ENCODE results near the gene DIPK1B.

Gene DIPK1B

DNA sequence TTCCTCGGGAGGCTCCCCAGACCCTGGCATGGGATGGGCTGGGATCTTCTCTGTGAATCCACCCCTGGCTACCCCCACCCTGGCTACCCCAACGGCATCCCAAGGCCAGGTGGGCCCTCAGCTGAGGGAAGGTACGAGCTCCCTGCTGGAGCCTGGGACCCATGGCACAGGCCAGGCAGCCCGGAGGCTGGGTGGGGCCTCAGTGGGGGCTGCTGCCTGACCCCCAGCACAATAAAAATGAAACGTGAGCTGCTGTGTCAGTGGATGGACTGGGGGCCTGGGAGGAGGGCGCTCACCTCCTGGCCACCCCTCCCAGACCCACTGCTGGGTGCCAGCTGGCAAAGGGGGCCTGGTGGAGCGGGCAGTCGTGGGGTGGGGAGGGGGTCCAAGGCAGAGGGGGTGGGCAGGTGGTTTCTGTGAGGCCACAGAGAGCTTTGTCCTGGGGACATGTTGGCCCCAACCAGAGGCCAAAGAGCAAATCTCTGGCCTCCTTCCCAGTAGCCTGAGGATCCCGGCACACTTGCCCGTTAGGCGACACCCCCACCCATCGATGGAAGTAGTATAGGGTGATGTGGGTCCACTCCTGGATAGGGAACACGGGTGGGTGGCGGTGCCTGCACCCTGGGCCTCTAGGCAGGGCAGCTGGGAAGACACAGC lies 39.8 kb upstream of the DIPK1B start:
- Histone ChIP-seq H2BK120ac (ENCODE audit: low read depth, low read length) (peak overlapping the region; percentile 67), H2BK5ac (ENCODE audit: low read length) (no peak overlapping the region), H3K4me1 (ENCODE audit: control insufficient read depth in 2 of 2, insufficient read depth in 1 of 2, low read depth in 1 of 2, low read length in 2 of 2) (peaks cover 2 to 14% of the 10 kb centered on the region in 2 donors), H3K9ac (ENCODE audit: low read depth, low read length, poor library complexity) (no peak overlapping the region), H2AK5ac (ENCODE audit: low read depth, low read length) (no peak overlapping the region), H3K4me3 (ENCODE audit: low read length in 2 of 2) (no peak overlapping the region), H2AFZ (ENCODE audit: low read length) (no peak overlapping the region), H3K36me3 (replicated peaks in 1 of 2; ENCODE audit: control insufficient read depth in 2 of 2, insufficient read depth in 2 of 2, low read length in 2 of 2) (no peaks in the 10 kb centered on the region), H2BK12ac (ENCODE audit: low read length) (no peak overlapping the region), H3K27ac (replicated peaks; ENCODE audit: low read length) (no peak overlapping the region), H3K18ac (ENCODE audit: low read length) (peak overlapping the region; percentile 11), H3K4me2 (ENCODE audit: insufficient read depth, low read length, poor library complexity, severe bottlenecking) (no peak overlapping the region), H3K23ac (ENCODE audit: low read depth, low read length, poor library complexity) (no peak overlapping the region), H3K14ac (ENCODE audit: low read length) (no peak overlapping the region), H3K27me3 (ENCODE audit: control insufficient read depth in 3 of 3, insufficient read depth in 3 of 3, low read depth in 1 of 3, low read length in 3 of 3) (no peaks in the 10 kb centered on the region), H4K91ac (ENCODE audit: low read depth, low read length, poor library complexity) (no peak overlapping the region), H3K4ac (ENCODE audit: low read length) (no peak overlapping the region), H2BK15ac (ENCODE audit: low read length) (no peak overlapping the region), H3K9me3 (replicated peaks in 1 of 2; ENCODE audit: control insufficient read depth in 2 of 2, insufficient read depth in 1 of 2, low read depth in 1 of 2, low read length in 2 of 2) (no peaks in the 10 kb centered on the region), H3K79me1 (ENCODE audit: low read depth, low read length) (no peaks in the 10 kb centered on the region), H4K8ac (ENCODE audit: low read depth, low read length) (no peak overlapping the region)
- no peak for DNase-seq (ENCODE audit: low spot score)
- WGBS, 2 donors (ENCODE audit: extremely low coverage in 2 of 2, insufficient read length in 2 of 2, insufficient replicate concordance in 1 of 2) = no CpG with 5 or more reads among the region's 14 CpGs

DNA sequence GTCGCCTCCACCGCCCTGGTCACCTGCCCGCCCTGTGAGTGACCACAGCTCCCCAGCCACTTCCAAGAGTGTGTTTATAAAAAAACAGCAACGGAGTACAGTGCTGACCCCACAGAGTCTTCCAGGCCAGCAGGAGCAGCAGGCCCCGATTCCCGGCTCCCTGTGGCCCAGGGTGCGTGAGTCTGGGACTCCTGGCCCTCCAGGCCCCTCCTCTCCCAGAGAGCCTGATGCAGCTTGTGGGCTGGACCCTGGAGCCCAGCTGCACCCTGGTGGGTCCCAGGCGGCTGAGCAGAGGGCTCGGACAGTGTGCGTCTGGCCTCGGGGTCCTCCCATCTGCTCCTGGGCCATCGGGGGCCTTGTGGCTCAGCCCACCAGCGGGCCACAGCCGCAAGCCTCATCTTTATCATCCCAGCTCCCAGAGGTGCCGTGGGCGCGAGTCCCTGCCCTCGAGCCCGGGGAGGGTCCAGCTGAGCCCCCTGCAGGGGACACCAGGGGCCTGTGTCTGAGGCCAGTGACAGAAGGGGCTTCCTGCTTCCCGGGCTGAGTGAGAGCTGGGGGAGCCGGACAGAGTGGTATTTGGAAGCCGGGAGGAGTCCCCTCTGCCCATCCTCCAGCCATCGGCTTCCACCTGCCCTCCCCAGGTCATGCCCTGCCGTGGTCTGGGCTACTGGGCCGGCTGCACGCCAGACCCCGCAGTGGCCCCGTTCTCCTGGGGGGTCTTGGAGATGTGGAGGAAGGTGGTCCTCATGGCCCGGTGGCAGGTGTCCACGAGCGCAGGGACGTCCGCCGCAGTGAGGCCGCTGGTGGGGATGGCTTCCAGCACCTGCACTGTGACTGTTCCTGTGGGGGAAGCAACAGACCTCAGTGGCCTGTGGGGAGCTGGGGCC lies 39.0 kb upstream of the DIPK1B start:
- Histone ChIP-seq H3K23ac (ENCODE audit: low read depth, low read length, poor library complexity) (peak overlapping the region; percentile 85), H3K4me3 (ENCODE audit: low read length in 2 of 2) (no peak overlapping the region), H3K36me3 (replicated peaks in 1 of 2; ENCODE audit: control insufficient read depth in 2 of 2, insufficient read depth in 2 of 2, low read length in 2 of 2) (no peaks in the 10 kb centered on the region), H2BK15ac (ENCODE audit: low read length) (peak overlapping the region; percentile 26), H4K91ac (ENCODE audit: low read depth, low read length, poor library complexity) (no peak overlapping the region), H3K9me3 (replicated peaks in 1 of 2; ENCODE audit: control insufficient read depth in 2 of 2, insufficient read depth in 1 of 2, low read depth in 1 of 2, low read length in 2 of 2) (no peaks in the 10 kb centered on the region), H4K8ac (ENCODE audit: low read depth, low read length) (no peak overlapping the region), H3K4me2 (ENCODE audit: insufficient read depth, low read length, poor library complexity, severe bottlenecking) (no peak overlapping the region), H3K27ac (replicated peaks; ENCODE audit: low read length) (no peak overlapping the region), H2AFZ (ENCODE audit: low read length) (no peak overlapping the region), H3K18ac (ENCODE audit: low read length) (peak overlapping the region; percentile 35), H2BK120ac (ENCODE audit: low read depth, low read length) (peak overlapping the region; percentile 67), H3K14ac (ENCODE audit: low read length) (peak overlapping the region; percentile 38), H3K9ac (ENCODE audit: low read depth, low read length, poor library complexity) (no peak overlapping the region), H2BK12ac (ENCODE audit: low read length) (no peak overlapping the region), H2AK5ac (ENCODE audit: low read depth, low read length) (peak overlapping the region; percentile 46), H3K4me1 (ENCODE audit: control insufficient read depth in 2 of 2, insufficient read depth in 1 of 2, low read depth in 1 of 2, low read length in 2 of 2) (peaks cover 0 to 11% of the 10 kb centered on the region in 2 donors), H3K27me3 (ENCODE audit: control insufficient read depth in 3 of 3, insufficient read depth in 3 of 3, low read depth in 1 of 3, low read length in 3 of 3) (no peaks in the 10 kb centered on the region), H3K4ac (ENCODE audit: low read length) (no peak overlapping the region), H3K79me1 (ENCODE audit: low read depth, low read length) (no peaks in the 10 kb centered on the region), H2BK5ac (ENCODE audit: low read length) (no peak overlapping the region)
- no peak for DNase-seq (ENCODE audit: low spot score)
- no CpG with 5 or more reads among the region's 35 CpGs for WGBS, 2 donors (ENCODE audit: extremely low coverage in 2 of 2, insufficient read length in 2 of 2, insufficient replicate concordance in 1 of 2)

DNA sequence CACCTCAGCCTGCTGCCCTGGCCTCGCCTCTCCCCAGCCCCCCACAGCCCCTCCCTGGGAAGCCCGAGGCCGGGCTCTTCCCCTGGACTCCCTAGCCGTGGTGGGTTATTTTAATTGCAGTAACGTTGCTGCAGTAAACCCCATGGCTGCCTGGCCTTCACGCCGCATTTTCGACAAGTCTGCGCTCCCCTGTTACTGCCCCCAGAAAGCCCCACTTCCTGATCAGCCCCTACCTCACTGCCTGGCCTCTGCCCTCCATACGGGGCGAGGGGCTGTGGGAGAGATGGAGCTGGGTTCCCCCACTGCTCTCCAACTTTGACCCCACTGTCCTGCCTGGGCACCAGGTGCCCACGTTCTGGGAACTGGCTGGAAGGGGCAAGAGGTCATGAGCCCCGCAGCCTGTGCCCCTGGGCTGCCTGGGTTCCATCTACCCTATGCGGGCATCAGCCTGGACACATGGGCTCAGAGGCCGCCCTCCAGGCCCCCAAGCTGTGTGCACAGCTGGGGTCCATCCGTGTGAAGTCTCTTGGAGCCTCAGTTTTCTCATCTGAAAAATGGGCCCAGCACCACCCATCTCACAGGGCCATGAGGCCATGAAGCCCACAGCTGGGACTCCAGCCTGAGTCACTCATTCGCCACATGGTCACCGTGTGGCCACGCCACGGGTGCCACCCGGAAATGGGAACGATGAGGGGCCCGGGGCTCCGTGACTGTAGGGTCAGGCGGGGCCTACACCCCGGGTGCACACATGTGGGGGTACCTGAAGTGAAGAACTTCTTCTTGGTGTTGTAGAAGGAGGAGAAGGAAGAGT lies 38.2 kb upstream of the DIPK1B start:
- Histone ChIP-seq H3K27ac (replicated peaks; ENCODE audit: low read length) (no peak overlapping the region), H3K9me3 (replicated peaks in 1 of 2; ENCODE audit: control insufficient read depth in 2 of 2, insufficient read depth in 1 of 2, low read depth in 1 of 2, low read length in 2 of 2) (no peaks in the 10 kb centered on the region)
- no CpG with 5 or more reads among the region's 26 CpGs for WGBS, 2 donors (ENCODE audit: extremely low coverage in 2 of 2, insufficient read length in 2 of 2, insufficient replicate concordance in 1 of 2)

More for the DNA sequence above, 38.2 kb upstream of the DIPK1B start:
- peak overlapping the region; percentile 61 for H2AK5ac ChIP-seq (ENCODE audit: low read depth, low read length)
- no peak overlapping the region for H3K9ac ChIP-seq (ENCODE audit: low read depth, low read length, poor library complexity)
- no peak overlapping the region for H3K4me3 ChIP-seq (ENCODE audit: low read length in 2 of 2)
- no peak for DNase-seq (ENCODE audit: low spot score)
- H2BK12ac ChIP-seq (ENCODE audit: low read length) = no peak overlapping the region
- peak overlapping the region; percentile 35 for H3K18ac ChIP-seq (ENCODE audit: low read length)
- no peak overlapping the region for H2AFZ ChIP-seq (ENCODE audit: low read length)
- H3K23ac ChIP-seq (ENCODE audit: low read depth, low read length, poor library complexity) = peak overlapping the region; percentile 85
- no peak overlapping the region for H2BK15ac ChIP-seq (ENCODE audit: low read length)
- H3K4ac ChIP-seq (ENCODE audit: low read length) = no peak overlapping the region
- H3K36me3 ChIP-seq (replicated peaks in 1 of 2; ENCODE audit: control insufficient read depth in 2 of 2, insufficient read depth in 2 of 2, low read length in 2 of 2) = no peaks in the 10 kb centered on the region
- peaks cover 0 to 11% of the 10 kb centered on the region in 2 donors for H3K4me1 ChIP-seq (ENCODE audit: control insufficient read depth in 2 of 2, insufficient read depth in 1 of 2, low read depth in 1 of 2, low read length in 2 of 2)
- H4K8ac ChIP-seq (ENCODE audit: low read depth, low read length) = no peak overlapping the region
- no peaks in the 10 kb centered on the region for H3K79me1 ChIP-seq (ENCODE audit: low read depth, low read length)
- H3K14ac ChIP-seq (ENCODE audit: low read length) = peak overlapping the region; percentile 38
- no peak overlapping the region for H2BK5ac ChIP-seq (ENCODE audit: low read length)
- H3K27me3 ChIP-seq (ENCODE audit: control insufficient read depth in 3 of 3, insufficient read depth in 3 of 3, low read depth in 1 of 3, low read length in 3 of 3) = no peaks in the 10 kb centered on the region
- H4K91ac ChIP-seq (ENCODE audit: low read depth, low read length, poor library complexity) = no peak overlapping the region
- H3K4me2 ChIP-seq (ENCODE audit: insufficient read depth, low read length, poor library complexity, severe bottlenecking) = no peak overlapping the region
- H2BK120ac ChIP-seq (ENCODE audit: low read depth, low read length) = no peak overlapping the region
